ENCODE data around the gene ZNRD2. TPM values are rescaled to one million over a fixed set of nuclear protein-coding genes. Genes with fewer than 3 reads are reported as not detected.

ZNRD2 gene
- polyA plus RNA-seq, 3 donors: 55.5 to 72.1 (median 62.8) TPM

DNA sequence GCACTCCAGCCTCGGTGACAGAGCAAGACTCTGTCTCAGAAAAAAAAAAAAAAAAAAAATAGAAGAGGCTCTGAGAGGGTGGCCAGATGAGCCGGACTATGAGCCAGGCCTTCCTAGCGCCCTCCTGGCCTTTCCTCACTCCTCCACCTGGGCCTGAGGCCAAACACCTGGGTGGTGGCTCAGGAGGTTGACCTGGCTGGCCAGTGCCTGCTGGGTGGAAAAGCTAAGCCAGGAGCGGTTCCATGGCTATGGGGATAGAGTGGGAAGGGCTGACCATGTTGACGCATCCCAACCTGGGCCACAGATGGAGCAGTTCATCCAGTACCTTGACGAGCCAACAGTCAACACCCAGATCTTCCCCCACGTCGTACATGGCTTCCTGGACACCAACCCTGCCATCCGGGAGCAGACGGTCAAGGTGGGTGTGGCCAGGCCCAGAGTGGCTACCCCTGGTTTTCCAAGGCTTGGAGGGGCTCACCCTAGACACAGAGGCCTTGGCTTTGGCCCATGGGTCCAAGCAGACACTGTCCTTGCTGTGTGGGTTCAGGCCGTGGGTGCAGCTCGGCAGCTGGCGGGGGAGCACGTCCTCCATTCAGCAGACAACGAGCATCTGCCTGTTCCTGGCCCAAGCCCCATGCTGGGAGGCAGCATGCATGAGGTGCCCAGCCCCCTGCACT, 37.8 kb upstream of the ZNRD2 start:
- DNase-seq: no peak

DNA sequence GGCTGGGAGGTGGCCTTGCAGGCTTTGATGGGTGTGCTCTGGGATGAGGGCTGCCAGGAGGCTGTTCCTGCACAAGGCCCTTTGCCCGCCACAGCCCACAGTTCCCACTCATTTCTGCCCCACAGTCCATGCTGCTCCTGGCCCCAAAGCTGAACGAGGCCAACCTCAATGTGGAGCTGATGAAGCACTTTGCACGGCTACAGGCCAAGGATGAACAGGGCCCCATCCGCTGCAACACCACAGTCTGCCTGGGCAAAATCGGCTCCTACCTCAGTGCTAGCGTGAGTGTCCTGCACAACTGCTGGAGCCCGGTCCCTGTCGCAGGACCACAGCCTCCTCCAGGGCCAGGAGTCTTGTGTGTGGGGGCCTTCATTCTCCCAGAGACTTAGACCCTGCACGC, 35.2 kb upstream of the ZNRD2 start:
- DNase-seq: no peak

DNA sequence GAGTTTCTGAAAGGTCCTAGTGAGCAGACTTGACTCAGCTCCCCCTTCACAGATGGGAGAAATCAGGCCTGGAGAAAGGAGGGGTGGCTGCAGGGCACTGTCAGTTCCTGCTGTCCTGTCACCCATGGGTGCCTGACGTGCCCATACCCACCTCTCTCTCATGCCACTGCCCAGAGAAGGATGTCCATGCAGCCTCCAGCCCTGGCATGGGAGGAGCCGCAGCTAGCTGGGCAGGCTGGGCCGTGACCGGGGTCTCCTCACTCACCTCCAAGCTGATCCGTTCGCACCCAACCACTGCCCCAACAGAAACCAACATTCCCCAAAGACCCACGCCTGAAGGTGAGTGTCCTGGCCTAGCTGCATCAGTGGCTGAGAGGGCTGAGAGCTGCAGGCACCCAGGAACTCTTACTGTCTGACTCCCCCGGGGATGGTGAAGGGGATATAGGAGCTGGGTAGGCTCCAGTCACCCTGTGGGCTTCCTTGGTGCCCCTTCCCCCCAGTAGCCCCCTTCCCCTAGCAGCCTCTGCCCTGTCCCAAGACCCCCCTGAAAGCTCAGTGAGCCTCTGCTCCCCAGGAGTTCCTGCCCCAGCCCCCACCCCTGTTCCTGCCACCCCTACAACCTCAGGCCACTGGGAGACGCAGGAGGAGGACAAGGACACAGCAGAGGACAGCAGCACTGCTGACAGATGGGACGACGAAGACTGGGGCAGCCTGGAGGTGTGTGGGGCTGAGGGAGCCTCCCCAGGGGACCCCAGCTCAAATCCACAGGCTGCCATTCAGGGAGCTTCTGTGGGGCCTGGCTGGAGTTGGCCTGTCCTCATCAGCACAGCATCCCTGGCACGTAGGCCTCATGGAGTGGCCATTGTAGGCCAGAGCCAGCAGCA, 33.6 kb upstream of the ZNRD2 start:
- DNase-seq: no peak

DNA sequence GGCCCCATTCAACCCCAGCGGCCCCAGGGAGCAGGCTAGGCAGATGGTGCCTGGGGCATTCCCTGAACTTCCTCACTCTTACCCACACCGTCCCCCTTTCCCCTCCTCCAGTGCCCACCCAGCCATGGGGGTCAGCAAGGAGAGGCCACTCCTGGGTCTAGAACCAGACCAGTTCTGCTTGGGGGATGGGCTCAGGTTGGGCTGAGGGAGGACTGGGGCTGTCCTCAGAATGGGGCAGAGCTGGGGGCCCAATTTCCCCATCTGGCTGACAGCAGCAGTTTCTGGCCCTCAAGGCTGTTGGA, 33.0 kb upstream of the ZNRD2 start:
- DNase-seq: no peak

DNA sequence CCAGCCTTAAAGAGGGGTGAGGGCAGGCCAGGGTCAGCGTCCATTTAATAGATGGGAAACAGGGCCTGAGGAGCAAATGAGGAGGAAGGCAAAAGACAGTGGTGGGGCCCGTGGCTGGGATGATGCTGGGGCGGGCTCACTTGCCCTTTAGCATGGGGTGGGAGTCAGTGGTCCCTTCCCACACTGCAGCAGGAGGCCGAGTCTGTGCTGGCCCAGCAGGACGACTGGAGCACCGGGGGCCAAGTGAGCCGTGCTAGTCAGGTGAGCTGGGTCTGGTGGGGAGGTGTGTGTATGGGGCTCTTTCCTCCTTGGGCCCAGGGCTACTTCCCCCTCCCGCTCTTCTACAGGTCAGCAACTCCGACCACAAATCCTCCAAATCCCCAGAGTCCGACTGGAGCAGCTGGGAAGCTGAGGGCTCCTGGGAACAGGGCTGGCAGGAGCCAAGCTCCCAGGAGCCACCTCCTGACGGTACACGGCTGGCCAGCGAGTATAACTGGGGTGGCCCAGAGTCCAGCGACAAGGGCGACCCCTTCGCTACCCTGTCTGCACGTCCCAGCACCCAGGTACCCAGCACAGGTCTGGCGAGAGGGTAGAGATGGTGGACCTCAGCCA, 32.6 kb upstream of the ZNRD2 start:
- DNase-seq: no peak

DNA sequence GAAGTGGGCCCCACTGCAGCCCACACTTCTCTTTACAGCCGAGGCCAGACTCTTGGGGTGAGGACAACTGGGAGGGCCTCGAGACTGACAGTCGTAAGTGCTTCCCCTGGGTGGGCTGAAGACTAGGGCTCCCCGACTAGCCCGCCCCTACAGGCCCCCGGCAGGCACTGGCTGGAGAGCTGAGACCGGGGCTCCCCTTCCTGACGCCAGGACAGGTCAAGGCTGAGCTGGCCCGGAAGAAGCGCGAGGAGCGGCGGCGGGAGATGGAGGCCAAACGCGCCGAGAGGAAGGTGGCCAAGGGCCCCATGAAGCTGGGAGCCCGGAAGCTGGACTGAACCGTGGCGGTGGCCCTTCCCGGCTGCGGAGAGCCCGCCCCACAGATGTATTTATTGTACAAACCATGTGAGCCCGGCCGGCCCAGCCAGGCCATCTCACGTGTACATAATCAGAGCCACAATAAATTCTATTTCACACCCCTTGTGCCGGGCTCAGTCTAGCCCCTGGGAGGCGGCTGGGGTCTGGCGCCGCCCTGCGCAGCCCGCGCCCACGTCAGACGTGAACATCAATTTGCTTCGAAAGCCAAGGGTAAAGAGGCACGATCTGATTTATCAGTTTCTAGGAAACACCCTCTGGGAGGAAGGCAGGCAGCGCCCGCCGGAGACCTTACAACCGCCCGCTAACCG, 31.9 kb upstream of the ZNRD2 start:
- no peak for DNase-seq

DNA sequence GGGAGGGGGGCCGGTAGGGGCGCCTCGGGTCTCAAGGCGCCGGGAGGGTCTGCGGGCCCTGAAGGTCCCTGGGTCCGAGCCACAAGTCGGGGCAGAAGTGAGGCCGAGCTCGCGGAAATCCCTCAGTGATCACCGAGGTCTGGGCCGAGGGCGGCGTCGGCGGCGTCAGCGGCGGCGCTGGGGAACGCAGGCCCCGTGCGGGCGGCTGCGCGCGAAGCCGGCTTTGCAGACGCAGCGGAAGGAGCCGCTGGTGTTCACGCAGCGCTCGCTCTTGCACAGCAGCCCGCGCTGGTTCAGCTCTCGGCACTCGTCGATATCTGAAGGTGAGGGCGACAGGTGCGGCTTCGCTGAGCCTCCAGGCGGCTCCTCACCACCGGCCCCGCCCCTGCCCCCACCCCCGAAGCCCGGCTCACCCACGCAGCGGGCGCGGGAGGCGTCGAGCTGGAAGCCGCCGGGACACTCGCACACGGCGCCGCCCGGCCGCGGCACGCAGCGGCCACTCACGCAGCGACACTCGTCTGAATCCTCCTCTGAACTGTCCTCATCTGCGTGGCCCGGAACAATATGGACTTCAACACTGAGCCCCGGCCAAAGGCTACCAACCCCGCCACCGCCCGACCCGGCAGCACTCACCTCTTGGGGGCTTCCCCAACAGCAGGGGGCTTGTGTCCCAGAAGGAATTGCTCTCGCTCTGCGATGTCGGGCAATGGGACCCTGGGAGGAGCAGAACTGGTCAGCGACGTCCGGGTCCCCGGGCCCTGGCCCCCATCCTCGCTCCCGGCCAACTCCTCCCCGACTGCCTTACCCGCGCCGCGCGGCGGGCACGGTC, 31.1 kb upstream of the ZNRD2 start:
- DNase-seq: no peak

DNA sequence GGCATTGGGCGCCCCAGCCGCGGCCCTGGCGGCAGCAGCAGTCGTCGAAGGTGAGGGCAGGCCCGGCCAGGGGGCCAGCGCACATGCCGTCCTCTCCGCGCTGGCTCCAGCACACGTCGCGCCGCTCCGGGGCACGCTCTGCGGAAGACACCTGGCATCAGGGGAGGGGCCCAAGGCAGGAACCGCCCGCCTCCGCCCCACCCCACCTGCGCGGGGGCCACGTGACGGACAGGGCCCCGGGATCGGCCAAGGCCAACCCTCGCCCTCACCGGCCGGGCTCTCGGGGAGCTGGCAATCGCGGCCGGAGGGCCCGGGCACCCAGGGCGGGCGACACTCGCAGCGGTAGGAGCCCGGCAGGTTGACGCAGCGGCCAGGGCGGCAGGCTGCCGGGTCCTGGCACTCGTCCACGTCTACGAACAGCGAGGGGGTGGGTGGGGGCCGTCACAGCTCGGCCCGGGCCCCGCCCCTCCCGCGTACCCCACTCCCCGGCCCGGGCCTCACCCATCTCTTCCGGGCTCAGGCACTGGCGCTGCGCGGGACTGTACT, 30.5 kb upstream of the ZNRD2 start:
- DNase-seq: no peak

DNA sequence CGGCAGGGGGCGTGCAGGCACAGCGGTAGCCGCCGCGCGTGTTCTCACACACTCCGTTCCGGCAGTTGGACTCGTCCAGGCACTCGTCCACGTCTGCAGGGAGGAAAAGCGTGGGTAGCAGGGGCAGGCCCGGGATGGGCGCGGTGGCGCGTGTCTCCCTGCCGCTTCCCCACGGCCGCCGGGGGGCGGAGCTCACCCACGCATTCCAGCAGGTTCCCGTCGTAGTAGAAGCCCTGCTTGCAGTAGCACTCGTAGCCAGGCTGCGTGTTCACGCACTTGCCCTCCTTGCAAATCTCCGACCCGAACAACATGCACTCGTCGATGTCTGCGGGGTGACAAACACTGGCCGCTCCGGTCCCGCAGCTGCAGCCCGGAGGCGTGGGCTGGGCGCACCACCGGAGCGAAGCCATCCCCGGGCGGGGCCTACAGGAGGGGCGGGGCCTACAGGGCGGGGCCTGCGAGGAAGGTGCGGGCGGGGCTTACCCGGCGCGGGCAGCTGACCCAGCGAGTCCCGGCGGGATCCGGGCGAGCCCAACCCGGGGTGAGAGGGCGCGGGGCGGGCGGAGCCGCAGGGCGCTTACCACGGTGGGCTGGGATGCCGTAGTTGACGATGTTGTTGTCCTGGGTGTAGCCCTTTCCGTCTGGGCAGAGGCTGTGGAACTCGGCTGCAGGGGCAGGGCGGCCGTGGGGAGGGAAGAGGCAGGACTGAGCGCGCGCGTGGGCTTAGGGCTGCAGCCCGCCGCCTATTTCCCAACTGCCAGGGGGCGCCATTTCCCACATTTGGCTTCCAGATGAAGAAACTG, 29.8 kb upstream of the ZNRD2 start:
- DNase-seq: peak; percentile 83

DNA sequence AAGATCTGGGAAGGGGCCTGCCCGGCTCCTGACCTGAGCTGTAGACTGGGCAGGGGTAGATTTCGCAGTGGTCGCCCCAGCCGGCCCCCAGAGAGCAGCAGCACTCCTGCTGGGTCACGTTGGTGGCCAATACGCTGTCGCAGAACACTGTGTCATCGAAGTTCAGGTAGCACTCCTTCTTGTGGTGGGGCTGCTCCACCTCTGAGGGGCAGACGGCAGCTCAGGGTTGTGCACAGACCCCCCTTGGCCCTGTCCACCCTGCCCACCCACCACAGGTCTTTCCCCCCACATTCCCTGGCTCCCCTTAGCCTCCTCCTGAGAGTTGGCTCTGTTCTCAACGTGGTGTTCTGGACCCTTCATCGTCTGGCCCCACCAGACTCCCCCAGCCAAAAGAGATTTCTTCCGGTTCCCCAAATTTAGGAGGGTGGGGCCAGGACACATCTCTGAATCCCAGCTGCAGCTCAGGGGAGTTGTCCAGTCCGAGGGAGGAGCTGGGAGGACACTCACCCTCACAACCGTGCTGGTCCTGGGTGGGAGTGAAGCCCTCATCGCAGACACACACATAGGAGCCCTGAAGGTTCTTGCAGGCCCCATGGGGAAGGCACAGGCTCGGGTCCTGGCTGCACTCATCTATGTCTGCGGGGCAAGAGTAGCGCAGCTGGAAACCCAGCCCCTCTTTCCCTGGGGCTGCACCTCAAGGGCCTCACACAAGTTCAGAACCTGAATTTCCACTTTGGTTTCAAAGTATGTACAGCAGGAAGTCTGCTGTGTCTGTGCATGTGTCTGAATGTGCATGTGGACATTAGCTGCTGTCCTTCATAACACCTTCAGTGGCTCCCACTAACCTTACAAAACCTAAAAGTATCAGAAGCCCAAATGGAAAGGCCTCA, 28.9 kb upstream of the ZNRD2 start:
- DNase-seq: no peak

DNA sequence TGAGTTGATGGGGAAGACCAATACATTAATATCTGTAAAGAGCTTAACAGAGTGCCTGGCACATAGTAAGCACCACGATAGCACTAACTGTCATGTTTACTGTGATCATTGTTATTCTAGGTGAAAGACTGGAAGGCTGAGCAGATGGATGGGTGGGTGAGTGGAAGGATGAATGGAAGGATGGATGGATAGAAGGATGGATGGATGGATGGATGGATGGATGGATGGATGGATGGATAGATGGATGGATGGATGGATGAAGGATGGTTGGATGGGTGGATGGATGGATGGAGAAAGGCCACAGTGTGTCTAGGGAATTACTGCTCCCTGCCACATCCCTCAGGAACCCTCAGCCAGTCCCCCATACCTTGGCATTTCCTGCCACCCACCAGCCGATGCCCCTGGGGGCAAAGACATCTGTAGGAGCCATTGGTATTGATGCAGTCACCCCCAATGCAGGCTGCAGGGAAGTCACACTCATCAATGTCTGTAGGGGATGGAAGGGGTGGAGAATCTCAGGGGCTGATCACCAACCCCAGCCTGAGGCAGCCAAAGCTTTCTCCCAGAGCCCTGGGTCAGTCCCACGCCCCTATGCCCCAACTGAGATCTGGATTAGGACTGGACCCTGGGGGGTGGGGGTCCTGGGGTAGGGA, 27.4 kb upstream of the ZNRD2 start:
- no peak for DNase-seq

DNA sequence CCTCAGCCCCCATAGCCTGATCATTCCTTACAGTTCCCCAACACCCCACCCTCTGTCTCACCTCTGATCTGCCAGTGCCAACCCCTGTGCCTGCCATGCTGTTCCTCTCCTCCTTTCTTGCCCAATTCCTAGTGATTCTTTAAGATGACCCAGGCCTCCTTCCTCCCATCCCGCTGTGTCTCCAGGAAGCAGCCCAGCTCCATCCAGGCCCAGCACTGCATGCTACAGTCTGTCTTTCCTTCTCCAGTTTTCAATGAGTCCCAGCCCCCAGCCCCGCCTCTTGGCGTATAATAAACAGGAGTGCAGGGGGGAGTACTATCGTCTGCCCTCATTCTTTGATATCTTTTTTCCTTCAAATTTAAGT, 24.4 kb upstream of the ZNRD2 start:
- DNase-seq: no peak

DNA sequence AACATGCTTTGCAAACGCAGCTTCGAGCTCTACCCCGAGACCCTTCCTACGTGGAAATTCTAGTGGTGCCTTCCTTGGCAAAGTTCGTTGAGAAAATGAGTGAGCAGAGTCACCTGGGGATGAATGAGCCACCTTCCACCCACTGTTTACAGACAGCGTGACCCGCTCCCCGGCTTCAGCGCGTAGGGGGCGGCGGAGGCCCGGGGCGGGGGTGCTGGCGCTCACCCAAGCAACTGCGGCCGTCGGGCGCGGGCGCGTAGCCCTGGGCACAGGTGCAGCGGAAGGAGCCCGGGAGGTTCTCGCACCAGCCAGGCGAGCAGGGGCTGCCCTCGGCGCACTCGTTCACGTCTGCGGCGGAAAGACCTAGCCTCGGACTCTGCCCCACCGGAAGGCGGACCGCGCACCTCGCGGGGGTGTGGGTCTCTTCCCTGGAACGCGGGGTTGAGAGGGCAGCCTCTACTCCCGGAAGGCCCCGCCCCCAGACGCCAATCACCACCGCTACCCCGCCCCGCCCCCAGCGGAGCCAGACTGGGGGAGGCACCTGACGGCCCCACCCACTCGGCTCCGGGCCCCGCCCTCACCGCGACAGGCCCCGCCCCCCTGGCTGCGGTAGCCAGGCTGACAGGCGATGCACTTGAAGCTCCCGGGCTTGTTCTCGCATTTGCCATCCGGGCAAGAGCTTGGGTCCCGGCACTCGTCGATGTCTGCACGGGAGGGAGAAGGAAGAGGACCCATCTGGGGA, 23.9 kb upstream of the ZNRD2 start:
- peak; percentile 75 for DNase-seq

DNA sequence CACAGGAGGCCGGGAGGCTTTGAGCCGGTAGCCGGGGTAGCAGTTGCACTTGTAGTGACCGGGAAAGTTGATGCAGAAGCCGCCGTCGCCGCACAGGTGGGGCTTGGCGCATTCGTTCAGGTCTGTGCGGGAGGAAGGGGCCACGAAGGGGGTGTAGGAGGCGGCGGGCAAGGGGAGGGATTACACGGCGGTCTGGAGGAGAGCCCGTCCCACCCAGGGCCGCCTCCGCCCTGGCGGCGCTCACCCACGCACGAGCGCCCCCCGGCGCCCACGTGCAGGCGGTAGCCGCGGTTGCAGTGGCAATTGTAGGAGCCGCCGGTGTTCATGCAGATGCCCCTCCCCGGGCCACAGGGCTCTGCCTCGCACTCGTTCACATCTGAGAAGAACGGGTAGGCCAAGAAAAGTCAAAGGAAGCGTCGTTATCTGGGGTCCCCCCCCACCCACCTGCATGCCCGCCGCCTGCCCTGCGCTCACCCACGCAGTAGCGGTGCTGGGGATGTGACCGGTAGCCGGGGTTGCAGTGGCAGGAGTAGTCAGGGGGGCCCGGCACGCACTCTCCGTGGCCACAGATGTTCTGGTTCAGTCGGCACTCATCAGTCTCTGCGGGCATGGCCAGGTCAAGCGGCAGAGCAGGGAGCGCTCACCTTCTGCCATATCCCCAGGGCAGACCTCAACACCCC, 22.7 kb upstream of the ZNRD2 start:
- no peak for DNase-seq

DNA sequence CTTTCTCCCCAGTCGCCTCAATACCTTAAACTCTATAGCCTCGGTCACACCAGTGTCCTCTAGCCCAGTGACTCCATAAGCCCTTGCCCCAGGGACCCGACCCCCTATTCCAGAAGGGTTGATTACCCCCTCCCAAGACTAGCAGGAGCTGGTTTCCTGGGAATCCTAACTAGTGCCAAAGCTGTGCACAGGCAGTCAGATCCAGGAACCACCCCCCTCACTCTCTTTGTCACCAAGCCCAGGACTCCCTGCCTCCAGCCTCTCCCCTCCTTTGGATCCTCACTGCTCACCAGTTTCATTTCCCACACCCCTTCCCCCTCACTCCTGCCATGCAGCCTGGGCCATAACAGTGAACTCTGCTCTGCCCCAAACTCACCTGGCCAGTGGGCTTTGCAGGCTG, 21.9 kb upstream of the ZNRD2 start:
- no peak for DNase-seq

DNA sequence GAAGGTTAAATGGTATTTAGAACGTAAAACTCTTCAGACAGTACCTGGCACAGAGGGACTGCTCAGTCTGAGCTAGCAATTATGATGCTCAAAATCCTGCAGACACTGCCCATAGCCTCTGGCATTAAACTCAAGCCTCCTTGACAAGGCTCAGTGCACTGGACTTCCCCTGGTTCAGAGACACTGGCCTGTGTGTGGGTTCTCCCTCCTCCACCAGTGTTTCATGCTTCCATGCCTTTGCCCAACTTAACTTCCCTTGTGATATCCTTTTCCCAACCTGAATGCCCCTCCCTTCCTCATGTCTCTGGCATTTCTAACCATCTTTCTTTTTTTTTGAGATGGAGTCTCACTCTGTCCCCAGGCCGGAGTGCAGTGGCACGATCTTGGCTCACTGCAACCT, 21.2 kb upstream of the ZNRD2 start:
- no peak for DNase-seq

DNA sequence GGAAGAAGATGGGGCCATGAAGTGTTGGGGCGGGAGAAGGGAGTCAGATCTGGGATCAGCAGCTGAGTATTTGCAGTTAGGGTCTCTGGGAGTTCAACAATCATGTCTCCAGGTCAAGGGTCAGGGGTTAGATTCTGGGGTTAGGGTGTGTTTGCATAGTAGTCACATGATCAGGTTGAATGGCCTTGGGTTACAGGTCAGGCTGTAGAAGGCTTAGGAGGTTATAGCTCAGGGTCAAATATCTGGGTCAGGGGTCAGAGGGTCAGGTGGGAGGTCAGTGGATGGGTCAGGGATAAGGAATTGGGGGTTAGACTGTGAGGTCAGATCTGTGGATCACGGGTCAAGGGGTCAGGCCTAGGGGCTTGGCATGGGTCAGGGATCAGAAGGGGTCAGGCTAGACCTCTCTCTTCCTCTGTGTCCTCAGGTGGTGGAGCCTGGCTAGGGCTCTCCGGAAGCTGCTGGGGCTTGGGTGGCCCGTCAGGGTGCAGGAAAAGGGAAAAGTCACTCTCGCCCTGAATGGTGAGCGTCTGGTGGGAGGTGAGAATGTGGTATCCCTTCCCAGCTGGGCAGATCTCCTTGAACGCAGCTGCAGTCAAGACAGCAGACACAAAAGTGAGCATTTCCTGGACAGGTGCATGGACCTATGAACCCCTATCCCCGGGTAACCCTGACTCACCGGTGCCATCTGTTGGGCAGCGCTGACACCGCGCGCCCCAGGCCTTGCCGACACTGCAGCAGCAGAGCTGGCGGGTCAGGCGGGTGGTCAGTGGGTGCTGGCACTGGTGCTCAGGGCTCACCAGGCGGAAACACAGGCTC, 18.5 kb upstream of the ZNRD2 start:
- no peak for DNase-seq

Data from renal pelvis (tissue), 4 donors.